PFSK-1 (cell line): ENCODE results near the gene OAT.

ENCODE experiments used
- FOXP2 ChIP-seq: optimal IDR thresholded peaks from 2 replicates; pipeline ENCODE3; 2011; ENCODE audit warnings: borderline replicate concordance, control low read depth, inconsistent platforms; ENCODE audit not compliant: insufficient read depth; ENCODE audit errors: extremely low read length, extremely low read depth
- POLR2AphosphoS5 ChIP-seq: IDR thresholded peaks from 2 replicates; pipeline ENCODE4 v1.6.1; 2012; ENCODE audit warnings: low read depth, mild to moderate bottlenecking, control low read depth, low read length, moderate library complexity
- SIN3A ChIP-seq: IDR thresholded peaks from 2 replicates; pipeline ENCODE4 v1.6.1; 2012; ENCODE audit warnings: mild to moderate bottlenecking, low read length, moderate library complexity, borderline replicate concordance; ENCODE audit not compliant: insufficient read depth
- TAF1 ChIP-seq: IDR thresholded peaks from 2 replicates; pipeline ENCODE4 v1.6.1; 2012; ENCODE audit warnings: low read length, control low read depth, borderline replicate concordance; ENCODE audit not compliant: insufficient read depth
- TF ChIP-seq, protein P1 (sequence below), 2 experiments: IDR thresholded peaks; 2 replicates each; pipeline versions ENCODE4 v1.6.1 to v1.8.0; 2011 to 2012; ENCODE audit warnings: low read depth in 2 of 2, low read length in 2 of 2, control low read depth in 1 of 2, inconsistent platforms in 1 of 2, mild to moderate bottlenecking in 1 of 2, moderate library complexity in 1 of 2; ENCODE audit not compliant: insufficient read depth in 1 of 2

DNA sequence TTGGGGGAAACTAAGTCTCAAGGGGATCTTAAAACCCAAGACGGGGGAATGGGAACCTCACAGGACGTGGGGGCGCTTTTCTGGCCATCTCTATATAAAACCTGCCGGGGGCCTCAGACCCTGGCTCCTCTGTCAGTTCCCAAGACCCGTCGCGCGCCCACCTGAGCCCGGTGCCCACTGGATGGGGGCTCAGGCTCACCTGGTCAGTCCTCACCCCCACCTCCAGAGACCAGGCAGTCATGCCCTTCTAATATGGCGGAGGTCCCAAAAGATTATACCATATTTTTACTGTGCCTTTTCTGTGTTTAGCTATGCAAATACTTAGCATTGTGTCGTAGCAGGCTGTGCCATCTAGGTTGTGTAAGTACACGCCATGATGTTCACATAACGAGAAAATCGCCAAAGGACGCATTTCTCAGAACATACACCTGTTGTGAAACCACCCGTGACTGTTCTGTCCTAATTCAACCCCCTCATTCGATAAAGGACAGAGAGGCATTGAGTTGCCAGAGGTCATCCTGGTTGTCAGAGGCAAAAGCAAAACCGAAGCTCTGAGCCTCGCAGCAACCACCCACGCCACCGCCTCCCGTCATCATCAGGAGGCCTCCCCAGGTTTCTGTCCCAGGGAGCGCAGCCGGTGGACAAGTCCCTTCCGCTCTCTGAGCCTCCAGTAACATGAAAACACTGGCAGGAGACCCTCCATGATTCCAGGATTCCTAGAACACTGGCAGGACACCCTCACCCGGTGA, 28.9 kb downstream of the OAT start:
- TF ChIP-seq, protein P1, sequence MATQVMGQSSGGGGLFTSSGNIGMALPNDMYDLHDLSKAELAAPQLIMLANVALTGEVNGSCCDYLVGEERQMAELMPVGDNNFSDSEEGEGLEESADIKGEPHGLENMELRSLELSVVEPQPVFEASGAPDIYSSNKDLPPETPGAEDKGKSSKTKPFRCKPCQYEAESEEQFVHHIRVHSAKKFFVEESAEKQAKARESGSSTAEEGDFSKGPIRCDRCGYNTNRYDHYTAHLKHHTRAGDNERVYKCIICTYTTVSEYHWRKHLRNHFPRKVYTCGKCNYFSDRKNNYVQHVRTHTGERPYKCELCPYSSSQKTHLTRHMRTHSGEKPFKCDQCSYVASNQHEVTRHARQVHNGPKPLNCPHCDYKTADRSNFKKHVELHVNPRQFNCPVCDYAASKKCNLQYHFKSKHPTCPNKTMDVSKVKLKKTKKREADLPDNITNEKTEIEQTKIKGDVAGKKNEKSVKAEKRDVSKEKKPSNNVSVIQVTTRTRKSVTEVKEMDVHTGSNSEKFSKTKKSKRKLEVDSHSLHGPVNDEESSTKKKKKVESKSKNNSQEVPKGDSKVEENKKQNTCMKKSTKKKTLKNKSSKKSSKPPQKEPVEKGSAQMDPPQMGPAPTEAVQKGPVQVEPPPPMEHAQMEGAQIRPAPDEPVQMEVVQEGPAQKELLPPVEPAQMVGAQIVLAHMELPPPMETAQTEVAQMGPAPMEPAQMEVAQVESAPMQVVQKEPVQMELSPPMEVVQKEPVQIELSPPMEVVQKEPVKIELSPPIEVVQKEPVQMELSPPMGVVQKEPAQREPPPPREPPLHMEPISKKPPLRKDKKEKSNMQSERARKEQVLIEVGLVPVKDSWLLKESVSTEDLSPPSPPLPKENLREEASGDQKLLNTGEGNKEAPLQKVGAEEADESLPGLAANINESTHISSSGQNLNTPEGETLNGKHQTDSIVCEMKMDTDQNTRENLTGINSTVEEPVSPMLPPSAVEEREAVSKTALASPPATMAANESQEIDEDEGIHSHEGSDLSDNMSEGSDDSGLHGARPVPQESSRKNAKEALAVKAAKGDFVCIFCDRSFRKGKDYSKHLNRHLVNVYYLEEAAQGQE (IDR thresholded peaks at IDR 0.05; ENCODE audit: insufficient read depth in 1 of 2, low read depth in 2 of 2, low read length in 2 of 2): no peak
- TF ChIP-seq POLR2AphosphoS5 (no peak), SIN3A (no peak), FOXP2 (no peak), TAF1 (no peak)
